Measurements from ENCODE around the gene SEZ6. TPM values are rescaled to one million over a fixed set of nuclear protein-coding genes. Genes with fewer than 3 reads are reported as not detected.

SEZ6 gene
- total RNA-seq, 8 experiments from 2014 or later = 1.5 to 29.2 (median 11.4) TPM

DNA sequence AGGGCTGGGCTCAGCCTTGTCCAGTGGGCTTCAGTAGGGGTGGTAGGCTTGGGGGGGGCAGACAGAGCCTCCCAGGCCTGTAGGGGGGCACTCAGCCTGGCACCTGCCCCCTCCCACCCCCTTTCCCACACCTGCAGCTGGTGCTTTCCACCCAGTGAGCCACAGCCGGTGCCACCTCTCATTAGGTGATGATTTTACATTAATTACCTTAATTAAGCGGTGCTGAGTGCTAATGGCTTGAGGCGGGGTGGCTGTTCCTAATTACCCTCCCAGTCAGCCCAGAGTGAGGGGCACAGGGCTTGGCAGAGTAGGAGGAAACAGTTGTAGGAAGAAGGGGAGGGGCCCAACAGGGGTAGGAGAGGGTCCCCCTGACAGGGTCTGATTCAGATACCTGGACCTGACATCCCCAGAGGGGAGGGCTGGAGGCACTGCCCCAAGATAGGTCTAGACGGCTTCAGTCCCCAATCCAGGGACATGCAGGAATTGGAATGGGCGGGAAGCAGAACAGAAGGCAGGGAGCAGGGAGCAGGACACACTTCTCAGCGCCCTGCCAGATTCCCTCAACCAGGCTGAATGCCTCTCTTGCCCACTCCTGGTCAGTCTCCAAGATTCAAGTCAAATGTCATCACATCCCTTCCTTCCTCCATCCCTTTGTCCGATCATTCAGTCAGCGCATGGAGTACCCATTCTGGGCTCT lies 28.0 kb downstream of the SEZ6 start:
- H3K27ac ChIP-seq = no peak overlapping the region
- WGBS, 10 experiments = 40 to 100% (median 60%) methylated on average over 1 of the region's 8 CpGs; no CpG with 5 or more reads in 6 of the 10 experiments
- in situ Hi-C loops (cut with MboI; ENCODE audit: low pct_unique_long_range_greater_than_20kb in 2 of 9, low sequenced_read_pairs in 9 of 9, unreplicated experiment in 9 of 9) = loop anchor here in 1 of 9 experiments (10.0 kb wide), 1 partner anchor 127 kb away; no protein-coding TSS in a partner anchor
- H3K4me3 ChIP-seq = no peak overlapping the region
- peaks cover 21 to 23% of the 10 kb centered on the region in 2 donors for H3K4me1 ChIP-seq (replicated peaks in 1 of 2)
- no peak for ATAC-seq (replicated peaks in 6 of 8)

DNA sequence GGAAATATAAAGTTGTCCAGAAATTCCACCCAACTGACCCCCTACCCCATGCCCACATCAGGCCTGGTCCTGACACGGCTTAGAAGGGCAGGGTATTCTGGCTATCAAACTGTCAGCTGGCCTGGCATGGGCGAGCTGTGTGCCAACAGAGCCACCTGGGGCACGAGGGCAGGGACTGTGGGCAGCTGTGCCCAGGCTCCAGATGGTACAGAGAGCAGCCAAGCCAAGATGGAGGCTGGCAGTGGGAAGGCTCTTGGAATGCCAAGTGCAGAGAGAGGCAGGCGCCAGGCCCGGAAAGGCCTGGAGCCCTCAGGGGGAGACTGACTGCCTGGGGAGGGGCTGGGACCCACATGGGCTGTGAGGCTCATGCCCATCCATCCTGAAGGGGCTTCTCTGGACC lies 30.2 kb downstream of the SEZ6 start:
- no peak overlapping the region for H3K27ac ChIP-seq
- WGBS, 10 experiments = 70 to 80% methylated on average over 2 of the region's 5 CpGs; no CpG with 5 or more reads in 8 of the 10 experiments
- H3K4me3 ChIP-seq = no peak overlapping the region
- peaks cover 26 to 27% of the 10 kb centered on the region in 2 donors for H3K4me1 ChIP-seq (replicated peaks in 1 of 2)
- ATAC-seq (replicated peaks in 6 of 8) = no peak
- in situ Hi-C loops (cut with MboI; ENCODE audit: low pct_unique_long_range_greater_than_20kb in 2 of 9, low sequenced_read_pairs in 9 of 9, unreplicated experiment in 9 of 9) = loop anchor here in 1 of 9 experiments (10.0 kb wide), 1 partner anchor 129 kb away; no protein-coding TSS in a partner anchor

- in situ Hi-C loops (cut with MboI; ENCODE audit: low pct_unique_long_range_greater_than_20kb in 2 of 9, low sequenced_read_pairs in 9 of 9, unreplicated experiment in 9 of 9) = loop anchor here in 1 of 9 experiments (10.0 kb wide), 1 partner anchor 130 kb away; no protein-coding TSS in a partner anchor
- ATAC-seq (replicated peaks in 6 of 8) = no peak
- H3K4me3 ChIP-seq = no peak overlapping the region
- WGBS, 10 experiments = 60 to 100% (median 67%) methylated on average over 1 to 2 of the region's 2 CpGs; no CpG with 5 or more reads in 3 of the 10 experiments
- H3K4me1 ChIP-seq (replicated peaks in 1 of 2) = peaks cover 26 to 30% of the 10 kb centered on the region in 2 donors
- H3K27ac ChIP-seq = no peak overlapping the region
Observed at GRCh38 chr17:28975031-28975430, 30.8 kb downstream of the SEZ6 start.

DNA sequence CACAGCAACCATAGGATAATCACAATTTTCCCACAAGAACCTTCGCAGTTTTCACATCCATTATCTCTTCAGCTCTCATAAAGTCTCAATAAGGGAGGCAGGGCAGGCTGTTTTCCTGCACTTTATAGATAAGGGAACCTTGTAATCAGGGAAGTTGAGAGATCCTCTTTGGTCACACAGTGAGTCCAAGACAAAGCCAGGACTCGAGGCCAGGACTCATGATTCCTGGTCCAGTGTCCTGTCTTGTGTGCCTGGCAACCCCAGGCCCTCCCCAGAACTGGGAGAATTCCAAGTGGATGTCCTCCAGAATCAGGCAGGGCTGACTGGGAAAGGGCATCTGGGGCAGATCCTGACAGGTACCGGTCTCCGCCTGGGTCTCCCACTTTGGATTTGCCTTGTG lies 31.4 kb downstream of the SEZ6 start:
- in situ Hi-C loops (cut with MboI; ENCODE audit: low pct_unique_long_range_greater_than_20kb in 2 of 9, low sequenced_read_pairs in 9 of 9, unreplicated experiment in 9 of 9) = loop anchor here in 1 of 9 experiments (10.0 kb wide), 1 partner anchor 130 kb away; no protein-coding TSS in a partner anchor
- WGBS, 10 experiments = 50 to 100% (median 72%) methylated on average over 1 to 4 of the region's 4 CpGs; no CpG with 5 or more reads in 4 of the 10 experiments
- no peak overlapping the region for H3K4me3 ChIP-seq
- H3K27ac ChIP-seq = no peak overlapping the region
- ATAC-seq (replicated peaks in 6 of 8) = no peak
- H3K4me1 ChIP-seq (replicated peaks in 1 of 2) = peaks cover 26 to 36% of the 10 kb centered on the region in 2 donors

DNA sequence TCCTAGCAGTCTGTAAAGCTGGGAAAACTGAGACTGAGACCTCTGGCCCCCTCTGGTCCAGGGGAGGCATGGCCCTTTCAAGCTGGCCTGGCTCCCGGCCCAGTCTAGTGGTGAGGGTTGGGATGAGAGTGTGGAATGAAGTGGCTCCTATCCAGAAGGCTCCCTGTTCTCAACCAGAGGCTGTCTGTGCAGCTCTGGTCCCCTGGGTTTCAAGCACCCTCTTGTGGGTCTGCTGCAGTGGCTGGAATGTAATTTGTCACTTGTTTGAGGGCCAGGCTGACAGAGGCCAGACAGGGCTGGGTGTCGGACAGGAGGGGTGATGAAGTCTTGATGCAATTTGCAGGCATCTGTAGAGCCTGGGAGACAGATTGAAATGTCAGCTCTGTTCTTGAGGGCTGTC lies 32.4 kb downstream of the SEZ6 start:
- peak in 7 of 8 experiments; percentile 35 to 84 (median 74) for ATAC-seq (replicated peaks in 6 of 8)
- H3K4me3 ChIP-seq = no peak overlapping the region

DNA sequence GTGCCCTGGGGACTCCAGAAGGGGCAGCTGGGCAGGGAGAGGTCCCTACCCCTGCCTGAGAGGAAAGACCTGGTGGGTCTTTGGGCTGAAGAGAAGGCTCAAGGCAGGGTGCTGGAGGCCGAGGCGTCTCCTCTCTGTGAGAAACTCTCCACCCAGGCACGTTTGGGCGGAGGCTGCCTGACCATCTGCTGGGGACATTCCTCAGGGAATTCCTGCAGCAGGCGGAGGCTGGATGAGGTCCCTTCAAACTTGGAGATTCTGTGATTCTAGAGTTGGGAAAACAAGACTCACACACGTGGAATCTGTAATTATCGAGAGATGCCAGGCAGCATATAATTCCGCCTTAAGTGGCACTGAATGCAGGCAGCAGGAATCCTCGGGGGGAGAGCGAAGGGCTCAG lies 33.4 kb downstream of the SEZ6 start:
- in situ Hi-C loops (cut with MboI; ENCODE audit: low pct_unique_long_range_greater_than_20kb in 2 of 9, low sequenced_read_pairs in 9 of 9, unreplicated experiment in 9 of 9) = loop anchor here in 1 of 9 experiments (10.0 kb wide), 1 partner anchor 132 kb away; no protein-coding TSS in a partner anchor
- 5 to 96% (median 40%) methylated on average over 3 to 6 of the region's 10 CpGs; no CpG with 5 or more reads in 3 of the 10 experiments for WGBS, 10 experiments
- Histone ChIP-seq H3K27ac (no peak overlapping the region), H3K4me3 (no peak overlapping the region), H3K4me1 (replicated peaks in 1 of 2) (peaks cover 42 to 56% of the 10 kb centered on the region in 2 donors)
- ATAC-seq (replicated peaks in 6 of 8) = peak in 3 of 8 experiments; percentile 83 to 93 (median 92)

More for the DNA sequence above, 32.4 kb downstream of the SEZ6 start:
- in situ Hi-C loops (cut with MboI; ENCODE audit: low pct_unique_long_range_greater_than_20kb in 2 of 9, low sequenced_read_pairs in 9 of 9, unreplicated experiment in 9 of 9) = loop anchor here in 1 of 9 experiments (10.0 kb wide), 1 partner anchor 131 kb away; no protein-coding TSS in a partner anchor
- 20 to 60% (median 27%) methylated on average over 1 to 2 of the region's 2 CpGs; no CpG with 5 or more reads in 6 of the 10 experiments for WGBS, 10 experiments
- peak overlapping the region in 1 of 2 donors; percentile 71 for H3K27ac ChIP-seq
- H3K4me1 ChIP-seq (replicated peaks in 1 of 2) = peaks cover 32 to 46% of the 10 kb centered on the region in 2 donors

- ATAC-seq (replicated peaks in 6 of 8) = no peak
- in situ Hi-C loops (cut with MboI; ENCODE audit: low pct_unique_long_range_greater_than_20kb in 2 of 9, low sequenced_read_pairs in 9 of 9, unreplicated experiment in 9 of 9) = loop anchor here in 1 of 9 experiments (10.0 kb wide), 1 partner anchor 134 kb away; no protein-coding TSS in a partner anchor
- no peak overlapping the region for H3K27ac ChIP-seq
- WGBS, 10 experiments = 0 to 100% (median 72%) methylated on average over 1 to 6 of the region's 6 CpGs; no CpG with 5 or more reads in 2 of the 10 experiments
- H3K4me3 ChIP-seq = no peak overlapping the region
- H3K4me1 ChIP-seq (replicated peaks in 1 of 2) = peaks cover 42 to 61% of the 10 kb centered on the region in 2 donors
Observed at GRCh38 chr17:28970879-28971278, 35.0 kb downstream of the SEZ6 start.

GRCh38 chr17:28969706-28970393 lies 36.0 kb downstream of the SEZ6 start:
- ATAC-seq (replicated peaks in 6 of 8) = no peak
- H3K4me3 ChIP-seq = no peak overlapping the region
- peaks cover 44 to 60% of the 10 kb centered on the region in 2 donors for H3K4me1 ChIP-seq (replicated peaks in 1 of 2)
- in situ Hi-C loops (cut with MboI; ENCODE audit: low pct_unique_long_range_greater_than_20kb in 2 of 9, low sequenced_read_pairs in 9 of 9, unreplicated experiment in 9 of 9) = loop anchor here in 6 of 9 experiments (10.0 kb wide), 3 partner anchors 135 to 155 kb away; no protein-coding TSS in a partner anchor
- WGBS, 10 experiments = 40 to 87% (median 71%) methylated on average over 1 to 5 of the region's 12 CpGs; no CpG with 5 or more reads in 3 of the 10 experiments
- no peak overlapping the region for H3K27ac ChIP-seq

GRCh38 chr17:28968914-28969295 lies 36.9 kb downstream of the SEZ6 start:
- WGBS, 10 experiments = 20 to 50% (median 45%) methylated on average over 1 to 2 of the region's 2 CpGs; no CpG with 5 or more reads in 7 of the 10 experiments

GRCh38 chr17:28968231-28968913 lies 37.5 kb downstream of the SEZ6 start:
- WGBS, 10 experiments = 0 to 80% (median 9%) methylated on average over 1 to 6 of the region's 10 CpGs; no CpG with 5 or more reads in 2 of the 10 experiments
- peaks cover 30 to 46% of the 10 kb centered on the region in 2 donors for H3K4me1 ChIP-seq (replicated peaks in 1 of 2)
- peak in 5 of 8 experiments; percentile 84 to 88 (median 86) for ATAC-seq (replicated peaks in 6 of 8)
- H3K27ac ChIP-seq = peak overlapping the region; percentile 64 to 81
- in situ Hi-C loops (cut with MboI; ENCODE audit: low pct_unique_long_range_greater_than_20kb in 2 of 9, low sequenced_read_pairs in 9 of 9, unreplicated experiment in 9 of 9) = loop anchor here in 5 of 9 experiments (10.0 kb wide), 3 partner anchors 136 to 156 kb away; no protein-coding TSS in a partner anchor
- H3K4me3 ChIP-seq = no peak overlapping the region

More at GRCh38 chr17:28968914-28969295, 36.9 kb downstream of the SEZ6 start:
- no peak for ATAC-seq (replicated peaks in 6 of 8)
- in situ Hi-C loops (cut with MboI; ENCODE audit: low pct_unique_long_range_greater_than_20kb in 2 of 9, low sequenced_read_pairs in 9 of 9, unreplicated experiment in 9 of 9) = loop anchor here in 5 of 9 experiments (10.0 kb wide), 3 partner anchors 136 to 156 kb away; no protein-coding TSS in a partner anchor
- peak overlapping the region; percentile 36 to 81 for H3K27ac ChIP-seq
- no peak overlapping the region for H3K4me3 ChIP-seq
- H3K4me1 ChIP-seq (replicated peaks in 1 of 2) = peaks cover 36 to 51% of the 10 kb centered on the region in 2 donors

GRCh38 chr17:28967221-28968135 lies 38.4 kb downstream of the SEZ6 start:
- WGBS, 10 experiments = 17 to 52% (median 28%) methylated on average over 1 to 4 of the region's 7 CpGs; no CpG with 5 or more reads in 3 of the 10 experiments

More at GRCh38 chr17:28967221-28968135, 38.4 kb downstream of the SEZ6 start:
- Histone ChIP-seq H3K4me3 (no peak overlapping the region), H3K27ac (peak overlapping the region; percentile 64 to 81), H3K4me1 (replicated peaks in 1 of 2) (peaks cover 22 to 37% of the 10 kb centered on the region in 2 donors)
- in situ Hi-C loops (cut with MboI; ENCODE audit: low pct_unique_long_range_greater_than_20kb in 2 of 9, low sequenced_read_pairs in 9 of 9, unreplicated experiment in 9 of 9) = loop anchor here in 5 of 9 experiments (10.0 kb wide), 3 partner anchors 137 to 157 kb away; no protein-coding TSS in a partner anchor
- peak in 5 of 8 experiments; percentile 3 to 38 (median 15) for ATAC-seq (replicated peaks in 6 of 8)

Data from motor neuron (in vitro differentiated cells).